ENCODE results near the gene FPR1.

FPR1 gene

DNA sequence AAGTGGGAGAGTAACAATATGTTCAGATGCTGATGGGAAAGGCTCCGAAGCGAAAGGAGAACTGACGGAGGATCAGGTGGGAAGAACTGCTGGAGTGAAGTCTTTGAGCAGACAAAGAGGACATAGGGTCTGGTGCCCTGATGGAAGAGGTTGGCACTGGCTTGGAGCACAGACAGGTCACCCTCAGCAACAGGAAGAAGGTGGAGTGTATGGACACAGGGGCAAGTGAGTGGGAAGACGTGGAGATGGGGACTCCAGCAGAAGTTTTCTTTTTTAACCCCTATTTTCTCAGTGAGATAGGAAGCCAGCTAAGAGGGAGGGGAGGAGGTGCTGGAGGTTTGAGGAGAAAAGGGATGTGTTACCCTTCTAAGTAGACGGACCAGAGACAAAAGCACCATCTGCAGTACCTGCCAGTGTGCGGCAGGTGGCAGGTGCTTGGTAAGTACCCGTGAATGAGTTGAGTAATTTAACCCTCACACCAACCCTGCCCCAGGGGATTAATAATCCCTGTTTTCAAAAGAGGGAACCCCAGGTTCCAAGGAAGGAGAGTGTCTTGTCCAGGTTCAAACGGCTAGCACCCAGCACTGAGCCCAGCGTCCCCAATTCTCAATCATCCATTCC is 39.1 kb downstream of the FPR1 start:
- TF ChIP-seq GATA3 (IDR thresholded peaks at IDR 0.05; ENCODE audit: low read depth, low read length) = no peak
- TF ChIP-seq GATA2 (IDR thresholded peaks at IDR 0.05; ENCODE audit: low read depth, low read length) = no peak

DNA sequence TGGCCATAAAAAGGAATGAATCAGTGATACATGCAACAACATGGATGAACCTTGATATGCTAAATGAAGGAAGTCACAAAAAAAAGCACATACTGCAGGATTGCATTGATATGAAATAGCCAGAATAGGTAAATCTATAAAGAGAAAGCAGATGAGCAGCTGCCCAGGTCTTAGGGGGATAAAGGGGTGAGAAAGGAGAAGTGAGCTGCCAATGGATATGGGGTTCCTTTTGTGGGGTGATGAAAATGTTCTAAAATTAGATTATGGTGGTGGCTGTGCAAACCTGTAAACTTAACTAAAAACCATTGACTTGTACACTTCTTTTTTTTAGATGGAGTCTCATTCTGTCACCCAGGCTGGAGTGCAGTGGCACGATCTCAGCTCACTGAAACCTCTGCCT is 40.0 kb downstream of the FPR1 start:
- TF ChIP-seq GATA3 (IDR thresholded peaks at IDR 0.05; ENCODE audit: low read depth, low read length) (no peak), GATA2 (IDR thresholded peaks at IDR 0.05; ENCODE audit: low read depth, low read length) (no peak)

DNA sequence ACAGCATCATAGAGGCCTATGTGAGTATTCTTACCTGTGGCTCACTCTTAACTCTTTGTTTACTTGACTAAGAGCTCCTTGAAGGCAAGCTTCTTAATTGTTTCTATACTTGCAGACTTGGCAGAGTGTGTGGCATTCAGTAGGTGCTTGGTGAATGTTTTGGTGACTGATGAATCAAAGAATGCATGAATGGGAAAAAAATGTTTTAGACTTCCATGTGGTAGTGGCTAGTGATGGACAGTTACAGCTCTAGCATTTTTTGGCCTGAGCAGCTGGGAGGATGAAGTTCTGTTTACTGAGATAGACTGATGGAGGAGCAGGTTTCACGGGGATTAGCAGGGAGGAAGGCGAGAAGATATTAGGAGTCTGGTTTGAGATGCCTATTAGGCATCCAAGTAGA is 41.5 kb downstream of the FPR1 start:
- no peak for TF ChIP-seq GATA2 (IDR thresholded peaks at IDR 0.05; ENCODE audit: low read depth, low read length)
- no peak for TF ChIP-seq GATA3 (IDR thresholded peaks at IDR 0.05; ENCODE audit: low read depth, low read length)

DNA sequence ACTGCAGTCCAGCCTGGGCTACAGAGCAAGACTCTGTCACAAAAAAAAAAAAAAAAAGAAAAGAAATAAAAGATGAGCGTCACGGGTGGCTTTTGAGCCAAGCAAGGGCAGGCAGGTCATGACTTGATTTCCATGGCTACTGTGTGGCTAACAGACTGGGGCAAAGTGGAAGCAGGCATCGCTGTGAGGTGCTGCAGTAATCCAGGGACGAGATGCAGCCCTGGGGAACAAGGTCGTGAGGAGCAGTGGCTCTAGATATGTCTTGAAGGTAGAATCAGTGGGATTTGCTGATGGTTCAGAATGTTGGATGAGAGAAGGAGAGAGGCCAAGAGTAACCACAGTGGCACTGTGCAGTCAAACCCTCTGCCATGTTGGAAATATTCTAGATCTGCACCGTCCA is 42.1 kb downstream of the FPR1 start:
- TF ChIP-seq GATA3 (IDR thresholded peaks at IDR 0.05; ENCODE audit: low read depth, low read length) (no peak), GATA2 (IDR thresholded peaks at IDR 0.05; ENCODE audit: low read depth, low read length) (no peak)

DNA sequence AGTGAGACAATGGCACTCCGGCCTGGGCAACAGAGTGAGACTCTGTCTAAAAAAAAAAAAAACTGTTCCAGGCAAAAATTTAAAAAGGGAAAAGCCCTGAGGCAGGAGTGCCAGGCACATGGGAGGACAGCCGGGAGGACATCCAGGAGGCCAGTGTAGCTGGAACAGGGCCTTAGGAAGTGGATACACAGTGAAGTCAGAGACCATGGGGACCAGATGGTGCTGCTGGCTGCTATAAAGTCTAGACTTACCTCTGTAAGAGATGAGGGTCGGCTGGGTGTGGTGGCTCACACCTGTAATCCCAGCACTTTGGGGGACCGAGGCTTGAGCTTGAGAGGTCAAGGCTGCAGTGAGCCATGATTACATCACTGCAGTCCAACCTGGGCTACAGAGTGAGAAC is 42.9 kb downstream of the FPR1 start:
- TF ChIP-seq GATA2 (IDR thresholded peaks at IDR 0.05; ENCODE audit: low read depth, low read length) (no peak), GATA3 (IDR thresholded peaks at IDR 0.05; ENCODE audit: low read depth, low read length) (no peak)

DNA sequence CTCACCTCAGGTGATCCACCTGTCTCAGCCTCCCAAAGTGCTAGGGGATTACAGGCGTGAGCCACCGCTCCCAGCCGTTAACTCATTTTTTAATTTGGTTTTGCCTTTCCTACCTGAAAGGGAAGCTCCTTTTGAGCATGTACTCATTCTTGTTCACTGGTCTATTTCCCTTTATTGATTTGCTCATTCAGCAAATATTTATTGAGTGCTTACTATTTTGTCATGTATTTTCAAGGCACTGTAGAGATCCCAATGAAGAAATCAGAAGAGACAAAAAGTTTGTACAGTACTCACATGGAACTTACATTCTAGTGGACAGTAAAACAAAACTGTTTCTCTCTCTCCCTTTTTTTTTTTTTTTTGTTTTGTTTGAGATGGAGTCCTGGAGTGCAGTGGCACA is 44.8 kb downstream of the FPR1 start:
- TF ChIP-seq GATA2 (IDR thresholded peaks at IDR 0.05; ENCODE audit: low read depth, low read length) (no peak), GATA3 (IDR thresholded peaks at IDR 0.05; ENCODE audit: low read depth, low read length) (no peak)

DNA sequence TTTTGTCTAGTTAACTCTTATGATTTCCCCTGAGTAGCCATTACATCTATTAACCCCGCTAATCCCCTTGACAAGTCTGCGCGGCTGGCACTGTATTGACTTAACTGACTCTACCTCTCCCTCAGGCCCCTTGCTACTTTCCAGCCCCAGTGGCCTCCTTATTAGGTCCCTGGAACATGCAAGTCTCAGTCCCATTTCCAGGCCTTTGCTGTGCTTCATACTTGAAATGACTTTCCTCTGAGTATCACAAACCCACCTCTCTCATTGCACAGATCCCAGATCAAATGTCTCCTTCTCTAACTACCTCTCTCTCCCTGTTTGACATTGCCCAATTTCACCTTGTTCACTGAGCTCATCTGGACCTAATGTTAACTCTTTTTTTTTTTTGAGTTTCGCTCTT is 45.4 kb downstream of the FPR1 start:
- TF ChIP-seq GATA3 (IDR thresholded peaks at IDR 0.05; ENCODE audit: low read depth, low read length) (no peak), GATA2 (IDR thresholded peaks at IDR 0.05; ENCODE audit: low read depth, low read length) (no peak)

DNA sequence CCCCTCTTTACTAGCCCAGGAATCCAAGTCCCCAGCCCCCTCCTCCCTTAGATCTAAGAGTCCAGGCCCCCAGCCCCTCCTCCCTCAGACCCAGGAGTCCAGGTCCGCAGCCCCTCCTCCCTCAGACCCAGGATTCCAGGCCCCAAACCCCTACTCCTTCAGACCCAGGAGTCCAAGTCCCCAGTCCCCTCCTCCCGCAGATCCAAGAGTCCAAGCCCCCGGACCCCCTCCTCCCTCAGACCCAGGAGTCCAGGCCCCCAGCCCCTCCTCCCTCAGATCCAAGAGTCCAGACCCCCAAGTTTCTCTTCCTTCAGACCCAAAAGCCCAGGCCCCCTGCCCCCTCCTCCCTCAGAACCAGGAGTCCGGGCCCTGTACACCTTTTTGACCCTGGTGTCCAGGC is 47.1 kb downstream of the FPR1 start:
- TF ChIP-seq GATA2 (IDR thresholded peaks at IDR 0.05; ENCODE audit: low read depth, low read length) (no peak), GATA3 (IDR thresholded peaks at IDR 0.05; ENCODE audit: low read depth, low read length) (no peak)

DNA sequence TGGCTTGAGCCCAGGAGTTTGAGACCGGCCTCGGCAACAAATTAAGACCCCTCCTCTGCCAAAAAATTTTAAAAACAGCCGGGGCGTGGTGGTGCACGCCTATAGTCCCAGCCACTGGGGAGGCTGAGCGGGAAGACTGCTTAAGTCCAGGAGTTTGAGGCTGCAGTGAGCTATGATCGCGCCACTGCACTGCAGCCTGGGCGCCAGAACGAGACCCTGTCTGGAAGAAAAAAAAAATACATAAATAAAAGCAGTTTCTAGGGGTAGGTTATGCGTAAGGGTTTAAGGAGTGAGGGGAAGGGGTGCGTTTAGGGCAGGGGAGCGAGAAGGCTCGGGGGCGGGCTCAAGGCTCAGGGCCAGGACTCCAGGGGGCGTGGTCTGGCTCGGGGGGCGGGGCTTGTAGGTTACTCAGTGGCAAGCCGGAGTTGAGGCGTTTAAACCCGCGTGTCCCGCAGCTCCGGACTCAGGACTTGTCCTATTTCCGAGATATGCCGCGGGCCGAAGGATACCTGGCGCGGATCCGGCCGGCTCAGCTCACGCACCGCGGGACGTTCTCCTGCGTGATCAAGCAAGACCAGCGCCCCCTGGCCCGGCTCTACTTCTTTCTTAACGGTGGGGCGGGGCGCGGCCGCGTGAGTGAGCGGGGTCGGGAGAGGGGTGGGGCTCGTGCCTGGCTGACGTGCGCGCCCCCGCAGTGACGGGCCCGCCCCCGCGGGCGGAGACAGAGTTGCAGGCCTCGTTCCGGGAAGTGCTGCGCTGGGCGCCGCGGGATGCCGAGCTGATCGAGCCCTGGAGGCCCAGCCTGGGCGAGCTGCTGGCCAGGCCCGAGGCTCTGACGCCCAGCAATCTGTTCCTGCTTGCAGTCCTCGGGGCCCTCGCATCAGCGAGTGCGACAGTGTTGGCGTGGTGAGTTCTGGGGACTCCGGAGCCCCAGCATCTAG is 47.8 kb downstream of the FPR1 start:
- no peak for TF ChIP-seq GATA2 (IDR thresholded peaks at IDR 0.05; ENCODE audit: low read depth, low read length)
- TF ChIP-seq GATA3 (IDR thresholded peaks at IDR 0.05; ENCODE audit: low read depth, low read length) = no peak

DNA sequence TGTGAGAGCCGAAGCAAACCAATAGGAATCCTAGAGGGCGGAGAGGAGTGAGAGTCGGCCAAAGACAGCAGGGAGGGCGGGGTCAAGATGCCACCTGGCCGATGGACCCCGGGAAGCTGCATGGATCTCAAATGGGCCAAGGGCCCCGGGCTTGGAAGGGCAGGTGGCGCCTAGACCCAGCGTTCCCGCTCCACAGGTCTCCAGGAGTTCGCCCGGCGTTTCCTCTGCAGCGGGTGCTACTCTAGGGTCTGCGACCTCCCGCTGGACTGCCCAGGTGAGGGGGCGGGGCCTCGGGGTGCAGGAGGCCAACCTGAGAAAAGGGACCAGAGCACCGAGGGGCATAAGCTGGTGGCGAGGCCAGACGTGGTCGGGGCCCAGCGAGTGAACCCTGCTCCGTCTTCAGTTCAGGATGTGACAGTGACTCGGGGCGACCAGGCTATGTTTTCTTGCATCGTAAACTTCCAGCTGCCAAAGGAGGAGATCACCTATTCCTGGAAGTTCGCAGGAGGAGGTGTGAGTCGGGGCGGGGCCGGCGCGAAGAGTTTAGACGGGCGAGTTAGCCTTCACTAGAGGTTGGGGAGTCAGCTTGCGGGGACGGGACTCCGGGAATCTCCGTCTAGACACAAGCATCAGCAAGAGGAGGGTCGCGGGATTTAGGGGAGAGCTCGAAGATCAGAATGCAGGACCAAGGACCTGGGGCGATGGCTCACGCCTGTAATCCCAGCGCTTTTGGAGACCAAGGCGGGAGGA is 48.7 kb downstream of the FPR1 start:
- TF ChIP-seq GATA2 (IDR thresholded peaks at IDR 0.05; ENCODE audit: low read depth, low read length) = no peak

DNA sequence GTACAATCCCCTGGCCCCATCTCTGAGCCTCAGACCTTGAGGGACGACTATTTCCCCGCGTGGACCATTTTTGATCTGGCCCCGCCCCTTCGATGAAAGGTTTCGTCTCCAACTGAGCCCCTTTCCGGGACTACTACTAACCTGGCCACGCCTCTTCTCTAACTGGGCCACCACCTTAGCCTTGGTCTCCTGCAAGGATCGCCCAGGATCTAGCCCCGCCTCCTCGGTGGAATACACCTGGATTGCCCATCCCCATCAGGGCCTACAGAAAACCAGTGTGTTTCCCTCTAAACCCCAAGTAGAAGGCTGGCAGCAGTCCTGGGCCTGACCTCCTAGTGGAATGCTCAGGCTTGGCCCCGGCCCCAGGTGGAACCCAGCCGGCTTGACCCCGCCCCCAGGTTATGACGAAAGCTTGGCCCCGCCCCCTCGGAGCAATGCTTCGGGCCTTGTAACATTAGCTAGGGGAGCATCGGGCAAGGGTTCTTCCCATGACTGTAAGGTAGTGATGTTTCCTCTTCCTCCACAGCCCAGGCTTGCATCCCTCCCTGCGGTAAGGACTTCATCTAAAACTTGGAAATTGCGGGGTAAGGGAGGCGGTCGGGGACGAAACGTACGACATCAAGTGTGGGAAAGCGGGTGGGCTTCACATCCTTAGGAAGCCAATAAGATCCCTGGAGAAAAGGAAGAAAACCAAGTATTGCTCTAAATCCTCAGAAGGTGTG is 49.4 kb downstream of the FPR1 start:
- TF ChIP-seq GATA2 (IDR thresholded peaks at IDR 0.05; ENCODE audit: low read depth, low read length) (no peak), GATA3 (IDR thresholded peaks at IDR 0.05; ENCODE audit: low read depth, low read length) (no peak)

DNA sequence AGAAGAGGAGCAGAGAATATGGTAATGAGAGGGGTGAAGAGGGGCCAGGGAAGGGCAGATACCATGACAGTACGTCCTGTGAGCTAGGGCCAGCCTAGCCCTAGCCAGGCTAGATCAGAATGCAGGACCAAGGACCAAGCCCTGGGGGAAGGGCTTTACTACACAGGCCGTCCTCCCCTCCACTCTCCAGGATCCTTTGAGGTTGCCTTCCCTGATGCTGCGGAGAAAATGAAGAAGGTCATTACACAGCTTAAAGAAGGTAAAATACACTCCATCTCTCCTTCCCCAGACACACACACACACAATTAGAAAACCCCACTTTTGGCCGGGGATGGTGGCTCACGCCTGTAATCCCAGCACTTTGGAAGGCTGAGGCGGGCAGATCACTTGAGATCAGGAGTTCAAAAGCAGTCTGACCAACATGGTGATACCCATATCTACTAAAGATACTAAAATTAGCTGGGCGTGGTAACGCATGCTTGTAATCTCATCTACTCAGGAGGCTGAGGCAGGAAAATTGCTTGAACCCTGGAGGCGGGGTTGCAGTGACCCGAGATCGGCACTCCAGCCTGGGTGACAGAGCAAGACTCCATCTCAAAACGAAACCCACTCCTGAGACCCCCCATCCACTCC is 50.1 kb downstream of the FPR1 start:
- no peak for TF ChIP-seq GATA2 (IDR thresholded peaks at IDR 0.05; ENCODE audit: low read depth, low read length)
- TF ChIP-seq GATA3 (IDR thresholded peaks at IDR 0.05; ENCODE audit: low read depth, low read length) = no peak

DNA sequence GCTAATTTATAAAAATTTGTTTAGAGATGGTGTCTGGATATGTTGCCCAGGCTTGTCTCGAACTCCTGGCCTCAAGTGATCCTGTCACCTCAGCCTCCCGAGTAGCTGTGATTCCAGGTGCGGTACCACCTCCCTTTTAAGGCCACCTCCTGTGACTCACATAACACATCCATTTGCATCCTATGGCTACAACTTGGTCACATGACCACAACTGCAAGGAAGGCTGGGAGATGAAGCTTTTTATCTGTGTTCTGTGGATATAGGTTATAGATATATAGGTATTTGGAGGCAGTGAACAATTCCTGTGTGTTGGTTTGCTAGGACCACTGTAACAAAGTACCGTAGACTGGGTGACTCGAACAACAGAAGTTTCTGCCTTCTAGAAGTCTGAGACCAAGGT is 52.5 kb downstream of the FPR1 start:
- TF ChIP-seq GATA3 (IDR thresholded peaks at IDR 0.05; ENCODE audit: low read depth, low read length) (no peak), GATA2 (IDR thresholded peaks at IDR 0.05; ENCODE audit: low read depth, low read length) (no peak)

All from SH-SY5Y (cell line).